SH-SY5Y (cell line): ENCODE measurements around the gene TRPM2.

Experiments
- GATA2 ChIP-seq: IDR thresholded peaks from 2 replicates; pipeline ENCODE4 v1.6.1; 2011; ENCODE audit warnings: mild to moderate bottlenecking, low read depth, low read length
- GATA3 ChIP-seq: IDR thresholded peaks from 2 replicates; pipeline ENCODE4 v1.6.1; 2011; ENCODE audit warnings: low read depth, mild to moderate bottlenecking, low read length, moderate library complexity

The TRPM2 gene

DNA sequence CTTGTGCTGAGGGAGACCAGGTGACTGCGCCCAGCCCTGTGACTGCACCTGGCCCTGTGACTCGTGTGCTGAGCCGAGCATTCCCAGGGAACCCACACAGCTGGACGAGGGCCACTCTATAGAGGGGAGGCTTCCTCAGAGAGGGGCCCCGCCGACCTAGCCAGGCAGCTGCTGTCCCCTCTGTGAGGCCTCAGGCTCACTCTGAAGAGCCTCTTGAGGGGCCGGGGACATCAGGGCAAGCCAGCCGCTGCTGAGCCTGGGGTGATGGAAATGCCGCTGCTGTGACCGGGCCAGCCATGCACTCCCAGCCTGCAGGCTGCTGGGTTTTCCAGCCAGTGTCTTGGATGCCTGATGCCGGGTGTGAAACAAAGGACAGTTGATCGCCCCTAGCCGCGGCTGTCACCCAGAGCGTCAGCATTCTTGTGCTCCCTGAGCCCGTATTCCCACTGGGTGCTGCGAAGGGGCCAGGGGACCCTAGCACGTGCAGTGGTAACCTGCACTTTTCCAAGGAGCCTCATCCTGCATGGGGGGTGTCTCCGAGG is 36.1 kb upstream of the TRPM2 start:
- TF ChIP-seq GATA2 (no peak), GATA3 (no peak)

DNA sequence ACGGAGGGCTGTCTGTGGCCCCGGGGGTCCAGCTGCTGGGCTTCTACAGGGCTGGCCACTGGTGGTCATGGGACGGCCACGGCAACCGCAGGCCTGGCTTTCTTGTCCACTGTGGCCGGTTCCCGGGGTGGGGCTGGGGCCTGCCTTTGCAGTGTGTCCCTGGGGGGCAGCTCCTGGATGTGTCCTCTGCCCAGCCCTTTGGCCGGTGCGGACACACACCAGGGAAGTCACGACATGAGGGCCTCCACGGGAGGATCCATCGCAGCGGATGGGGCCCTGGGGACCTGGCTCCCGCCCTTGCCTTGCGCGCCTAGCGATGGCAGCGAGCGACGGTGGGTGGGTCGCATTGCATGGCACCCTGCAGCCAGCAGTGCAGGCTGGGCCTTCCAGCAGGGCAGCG is 35.5 kb upstream of the TRPM2 start:
- TF ChIP-seq GATA3 (no peak), GATA2 (no peak)

DNA sequence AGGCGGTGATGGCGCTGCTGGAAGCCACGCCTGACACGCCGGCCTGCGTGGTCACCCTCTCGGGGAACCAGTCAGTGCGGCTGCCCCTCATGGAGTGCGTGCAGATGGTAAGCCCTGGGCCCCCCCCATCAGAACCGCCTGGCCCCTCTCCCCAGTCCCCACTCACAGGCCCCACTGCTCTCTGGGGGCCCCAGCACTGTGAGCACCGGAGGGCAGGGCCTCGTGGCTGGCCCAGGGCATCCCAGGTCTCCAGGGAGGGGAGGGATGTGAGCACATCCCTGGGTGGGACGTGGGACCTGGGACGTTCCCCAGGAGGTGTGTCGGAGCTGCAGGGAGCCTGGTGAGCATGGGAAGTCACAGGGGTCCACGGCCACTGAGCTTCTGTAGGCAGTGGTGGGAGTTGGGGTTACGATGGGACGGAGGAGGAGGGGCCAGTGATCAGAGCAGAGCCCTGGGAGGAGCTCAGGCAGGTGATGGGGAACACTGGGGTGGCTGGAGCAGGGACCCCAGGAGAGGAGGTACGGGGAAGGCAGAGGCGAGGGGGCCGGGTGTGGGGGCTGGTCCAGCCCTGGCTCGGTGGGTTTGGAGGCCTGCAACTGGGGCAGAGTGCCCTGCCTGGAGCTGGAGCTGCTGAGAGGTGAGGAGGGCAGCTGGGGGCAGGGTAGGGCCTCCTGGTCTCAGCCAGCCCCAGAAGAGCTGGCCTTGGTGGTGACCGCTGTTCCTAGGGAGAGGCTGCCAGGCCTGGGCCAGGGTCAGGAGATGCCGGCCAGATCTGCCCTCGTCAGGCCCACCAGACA is 34.7 kb upstream of the TRPM2 start:
- no peak for TF ChIP-seq GATA2
- no peak for TF ChIP-seq GATA3

DNA sequence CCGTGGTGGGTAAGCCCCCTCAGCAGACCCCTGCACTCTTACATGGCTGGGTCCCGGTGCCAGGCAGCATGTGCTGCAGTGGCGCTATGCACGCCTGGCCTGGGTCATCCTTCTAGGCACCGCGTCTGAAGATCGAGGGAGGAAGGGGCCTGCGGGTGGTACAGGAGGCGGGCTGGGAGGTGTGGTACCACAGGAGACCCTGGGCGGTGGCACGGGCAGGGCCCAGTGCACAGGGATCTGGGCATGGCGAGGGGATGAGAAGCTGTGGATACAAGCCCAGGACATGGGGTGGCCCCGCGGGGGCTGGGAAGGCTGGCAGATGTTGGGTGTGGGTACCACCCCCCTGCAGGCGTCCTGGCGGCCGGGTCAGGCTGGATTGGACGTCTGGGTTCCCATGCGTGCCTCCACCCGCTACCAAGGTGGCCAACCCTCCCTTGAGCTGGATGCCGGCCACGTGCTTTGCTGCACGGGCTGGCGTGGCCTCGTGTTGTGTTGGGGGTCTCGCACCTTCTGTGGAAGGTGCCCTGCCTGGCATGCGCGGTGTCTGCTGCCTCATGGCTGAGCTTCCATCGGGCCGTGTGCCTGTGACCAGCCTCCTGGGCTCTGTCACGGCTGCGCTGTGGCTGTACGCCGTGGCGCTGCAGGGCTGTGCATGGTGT is 33.9 kb upstream of the TRPM2 start:
- TF ChIP-seq GATA3 (no peak), GATA2 (no peak)

DNA sequence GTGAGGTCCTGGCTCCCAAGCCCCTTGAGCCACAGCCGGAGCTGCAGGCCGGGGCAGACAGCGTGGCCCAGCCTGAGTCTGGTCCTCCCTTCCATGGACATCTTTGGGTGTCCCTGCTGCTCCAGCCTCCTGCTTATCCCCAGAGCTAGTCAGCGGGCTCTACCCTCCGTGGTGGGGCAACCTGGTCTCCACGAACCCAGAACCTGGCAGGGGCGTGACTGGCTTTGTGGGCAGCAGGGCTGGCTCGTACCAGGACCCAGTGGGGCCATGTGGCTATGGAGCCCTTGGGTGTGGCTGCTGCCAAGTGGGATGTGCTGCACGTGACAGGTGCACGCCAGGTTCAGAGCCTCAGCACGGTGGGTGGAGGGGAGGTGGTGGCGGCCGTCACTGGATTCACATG is 32.6 kb upstream of the TRPM2 start:
- no peak for TF ChIP-seq GATA3

DNA sequence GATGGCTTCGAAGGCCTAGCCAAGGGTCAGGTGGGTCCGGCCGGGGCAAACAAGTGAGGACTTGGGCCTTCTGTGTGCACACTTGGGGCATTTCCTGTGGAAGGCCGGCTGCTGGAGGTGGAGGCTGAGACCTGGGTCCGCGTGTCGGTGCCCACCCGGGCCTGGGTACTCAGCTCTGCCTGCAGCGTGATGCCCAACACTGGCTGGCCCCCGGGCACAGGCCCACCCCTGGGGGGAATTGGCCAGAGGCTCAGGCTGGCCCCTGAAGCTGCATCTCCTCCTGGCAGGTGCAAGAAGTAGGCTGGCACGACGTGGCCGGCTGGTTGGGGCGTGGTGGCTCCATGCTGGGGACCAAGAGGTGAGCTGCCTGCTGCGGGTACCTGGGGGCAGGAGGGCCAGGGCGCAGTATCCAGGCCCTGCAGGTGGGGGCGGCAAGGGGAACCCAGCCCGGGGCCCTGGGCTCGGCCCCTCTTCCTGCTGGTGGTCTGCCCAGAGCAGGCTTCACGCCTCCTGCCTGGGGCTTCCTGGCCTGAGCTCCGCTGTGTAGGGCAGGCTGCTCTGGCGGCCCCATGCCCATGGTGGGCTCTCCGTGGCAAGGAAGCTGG is 31.5 kb upstream of the TRPM2 start:
- TF ChIP-seq GATA3 (no peak), GATA2 (no peak)

DNA sequence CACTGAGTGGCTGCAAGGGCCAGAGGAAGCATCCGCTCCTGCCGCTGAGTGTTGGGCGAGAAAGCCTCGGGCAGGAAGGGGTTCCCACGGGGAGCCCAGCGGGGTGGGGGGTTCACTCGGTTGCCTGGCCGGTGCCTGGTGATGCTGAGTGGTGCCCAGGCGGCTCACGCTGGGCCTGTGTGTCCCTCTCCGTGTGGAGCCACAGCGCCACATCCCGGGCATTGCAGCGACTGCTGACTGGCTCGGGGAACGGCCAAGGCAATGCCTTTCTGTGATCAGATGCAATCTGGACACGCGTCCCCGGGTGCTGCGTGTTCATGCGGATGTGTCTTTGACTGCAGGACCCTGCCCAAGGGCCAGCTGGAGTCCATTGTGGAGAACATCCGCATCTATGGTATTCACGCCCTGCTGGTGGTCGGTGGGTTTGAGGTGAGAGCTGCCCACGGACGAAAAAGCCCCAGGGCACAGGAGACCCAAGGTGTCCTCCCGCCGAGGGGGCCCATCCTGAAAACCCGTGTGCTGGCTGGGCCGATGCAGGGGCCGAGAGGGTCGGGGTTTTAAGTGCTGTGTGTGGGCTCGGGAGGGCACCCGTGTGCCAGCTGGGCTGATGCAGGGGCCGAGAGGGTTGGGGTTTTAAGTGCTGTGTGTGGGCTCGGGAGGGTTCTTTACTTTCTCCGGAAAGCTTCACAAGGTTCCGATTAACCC is 30.6 kb upstream of the TRPM2 start:
- TF ChIP-seq GATA2 (no peak), GATA3 (no peak)

DNA sequence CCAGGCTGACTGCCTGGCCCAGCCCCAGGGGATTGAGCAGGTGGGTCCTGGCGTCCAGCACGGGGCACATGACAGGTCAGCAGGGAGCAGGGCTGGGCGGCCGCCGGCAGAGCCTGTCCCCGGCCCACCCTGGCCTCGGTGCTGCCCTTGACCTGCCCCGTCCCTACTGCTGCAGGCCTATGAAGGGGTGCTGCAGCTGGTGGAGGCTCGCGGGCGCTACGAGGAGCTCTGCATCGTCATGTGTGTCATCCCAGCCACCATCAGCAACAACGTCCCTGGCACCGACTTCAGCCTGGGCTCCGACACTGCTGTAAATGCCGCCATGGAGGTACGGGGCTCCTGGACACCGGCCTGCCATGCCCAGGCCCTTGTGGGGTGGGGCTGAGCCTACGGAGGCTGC is 29.8 kb upstream of the TRPM2 start:
- no peak for TF ChIP-seq GATA3
- TF ChIP-seq GATA2, result no peak

DNA sequence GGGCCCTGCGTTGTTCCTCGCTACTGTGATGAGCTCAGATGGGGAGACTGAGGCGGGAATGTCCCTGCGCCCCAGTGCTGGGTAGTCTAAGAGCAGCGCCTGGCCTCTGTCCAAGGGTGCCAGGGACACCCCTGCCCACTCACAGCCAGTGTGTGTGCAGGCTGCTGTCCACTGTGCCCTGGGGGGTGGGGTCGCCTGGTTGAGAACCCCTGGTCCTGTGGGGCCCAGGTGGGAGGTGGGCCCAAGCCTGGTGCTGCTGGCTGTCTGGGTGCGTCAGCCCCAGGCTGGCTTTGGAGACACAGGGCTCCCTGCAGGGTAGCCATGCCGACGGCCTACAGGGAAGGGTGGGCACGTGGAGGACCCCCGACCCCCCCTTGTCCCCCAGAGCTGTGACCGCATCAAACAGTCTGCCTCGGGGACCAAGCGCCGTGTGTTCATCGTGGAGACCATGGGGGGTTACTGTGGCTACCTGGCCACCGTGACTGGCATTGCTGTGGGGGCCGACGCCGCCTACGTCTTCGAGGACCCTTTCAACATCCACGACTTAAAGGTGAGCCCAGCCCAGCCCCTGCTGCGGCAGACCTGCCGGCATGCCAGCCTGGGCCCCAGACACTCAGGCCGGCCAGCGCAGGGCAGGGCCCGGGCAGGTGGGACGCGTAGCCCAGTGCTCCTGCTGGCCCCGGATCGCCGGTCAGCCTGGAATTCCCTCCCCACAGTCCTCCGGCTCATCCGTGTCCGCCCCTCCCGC is 29.1 kb upstream of the TRPM2 start:
- no peak for TF ChIP-seq GATA3
- TF ChIP-seq GATA2, result no peak

DNA sequence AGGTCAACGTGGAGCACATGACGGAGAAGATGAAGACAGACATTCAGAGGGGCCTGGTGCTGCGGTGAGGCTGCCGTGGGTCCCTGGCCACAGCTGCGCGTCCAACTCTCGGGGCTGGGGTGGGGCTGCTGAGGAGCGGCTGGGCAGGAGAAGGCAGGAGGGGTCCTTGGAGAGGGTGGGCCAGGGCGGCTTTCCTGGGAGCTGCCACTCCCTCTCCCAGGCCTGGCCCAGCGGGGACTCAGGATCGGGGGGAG is 28.6 kb upstream of the TRPM2 start:
- TF ChIP-seq GATA3, result no peak

DNA sequence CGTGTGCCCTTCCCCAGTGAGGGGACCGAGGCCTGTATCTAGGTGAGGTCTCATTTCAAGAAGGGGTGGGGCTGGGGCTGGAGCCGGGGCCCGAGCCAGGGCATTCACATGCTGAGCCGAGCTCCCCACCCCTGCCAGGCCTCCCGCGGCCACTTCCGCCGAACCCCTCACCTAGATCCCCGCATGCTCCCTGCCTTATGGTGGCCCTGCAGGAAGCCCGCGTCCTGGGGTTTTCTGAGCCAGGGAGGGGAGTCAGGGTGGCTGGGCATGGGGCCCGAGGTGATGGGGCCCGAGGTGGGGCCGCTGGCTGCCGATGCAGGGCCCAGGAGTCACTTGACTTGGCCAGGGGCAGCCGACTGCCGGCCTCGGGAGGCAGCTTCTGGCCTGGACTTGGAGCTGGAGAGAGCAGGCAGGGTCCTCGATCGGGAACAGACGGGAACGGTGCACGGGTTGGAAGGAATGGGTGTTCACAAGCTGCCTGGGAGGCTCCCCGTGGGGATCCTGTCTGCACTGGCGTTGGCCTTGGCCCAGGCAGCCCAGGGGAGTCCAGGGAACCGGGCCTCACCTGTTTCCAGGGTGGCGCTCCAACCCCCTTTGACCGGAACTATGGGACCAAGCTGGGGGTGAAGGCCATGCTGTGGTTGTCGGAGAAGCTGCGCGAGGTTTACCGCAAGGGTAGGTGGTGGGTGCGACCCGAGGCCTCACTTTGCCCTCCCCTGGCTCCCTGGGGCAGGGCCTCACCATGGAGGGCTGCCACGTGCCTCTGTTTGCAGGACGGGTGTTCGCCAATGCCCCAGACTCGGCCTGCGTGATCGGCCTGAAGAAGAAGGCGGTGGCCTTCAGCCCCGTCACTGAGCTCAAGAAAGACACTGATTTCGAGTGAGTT is 27.8 kb upstream of the TRPM2 start:
- TF ChIP-seq GATA3 (no peak), GATA2 (no peak)

DNA sequence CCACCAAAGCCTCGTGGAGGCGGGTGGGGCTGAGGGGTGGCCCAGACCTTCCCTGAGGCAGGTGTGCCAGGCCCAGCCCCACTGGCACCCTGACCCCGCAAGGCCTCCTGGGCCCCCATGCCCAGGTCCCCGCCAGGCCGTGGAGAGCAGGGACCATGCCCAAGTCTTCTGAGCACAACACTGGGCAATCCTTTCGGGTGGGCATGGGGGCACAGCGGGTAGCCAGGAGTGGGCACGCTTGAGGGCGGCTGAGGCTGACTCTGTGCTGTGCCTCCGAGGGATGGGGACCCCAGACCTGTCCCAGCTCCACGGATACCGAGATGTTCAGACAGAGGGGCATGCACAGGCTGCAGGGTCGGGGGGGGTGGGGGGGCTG is 27.2 kb upstream of the TRPM2 start:
- TF ChIP-seq GATA2 (no peak), GATA3 (no peak)

DNA sequence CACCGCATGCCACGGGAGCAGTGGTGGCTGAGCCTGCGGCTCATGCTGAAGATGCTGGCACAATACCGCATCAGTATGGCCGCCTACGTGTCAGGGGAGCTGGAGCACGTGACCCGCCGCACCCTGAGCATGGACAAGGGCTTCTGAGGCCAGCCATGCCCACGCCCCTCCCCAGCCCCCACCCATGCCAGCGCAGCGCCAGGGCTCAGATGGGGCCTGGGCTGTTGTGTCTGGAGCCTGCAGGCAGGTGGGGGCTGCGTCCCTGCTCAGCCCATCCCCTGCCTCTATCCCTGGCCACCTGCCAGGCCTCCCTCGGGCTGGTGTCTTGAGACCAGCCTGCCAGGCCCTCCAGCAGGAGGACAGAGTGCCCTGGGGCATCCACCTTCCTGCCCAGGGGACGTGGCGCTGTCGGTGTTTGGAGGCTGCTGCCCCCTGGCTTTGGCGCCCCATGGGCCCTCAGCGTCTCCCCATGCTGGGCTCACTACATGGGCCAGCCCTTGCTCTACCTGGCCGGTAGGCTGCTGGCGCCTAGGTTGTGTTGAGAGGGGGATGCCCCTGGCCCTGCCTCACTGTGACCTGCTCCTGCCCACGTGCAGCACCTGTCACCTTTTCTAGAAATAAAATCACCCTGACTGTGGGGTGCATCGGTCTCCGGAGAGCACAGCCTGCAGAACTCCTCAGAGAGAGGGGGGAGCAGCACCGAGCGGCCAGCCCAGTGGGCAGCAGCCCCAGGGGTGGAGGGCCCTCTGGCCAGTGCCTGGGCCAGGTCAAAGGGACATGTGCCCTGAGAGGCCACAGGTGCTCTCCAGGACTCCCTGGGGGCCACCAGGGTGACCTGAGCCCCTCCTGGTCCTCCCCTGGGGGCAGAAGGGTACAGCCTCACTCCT is 26.5 kb upstream of the TRPM2 start:
- TF ChIP-seq GATA2 (no peak), GATA3 (no peak)

DNA sequence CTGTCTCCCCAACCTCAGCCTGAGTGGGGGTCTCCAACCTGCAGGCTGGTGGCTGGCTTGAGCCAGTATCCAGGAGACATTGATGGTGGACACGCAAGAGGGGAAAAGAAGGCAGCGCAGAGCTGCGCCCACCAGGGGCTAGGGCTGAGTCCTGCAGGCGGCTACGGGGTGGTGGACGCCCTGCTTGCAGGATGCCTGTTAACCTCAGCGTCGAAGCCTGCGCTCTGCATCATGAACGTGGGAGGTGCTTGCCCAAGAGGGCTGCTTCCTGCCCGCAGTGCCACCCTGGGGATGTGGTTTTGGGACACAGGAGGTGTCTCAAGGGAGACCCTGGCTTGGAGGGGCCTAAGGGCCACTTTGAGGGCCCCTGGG is 25.8 kb upstream of the TRPM2 start:
- TF ChIP-seq GATA2, result no peak
- TF ChIP-seq GATA3, result no peak
